HG02884 (cell line): ENCODE data around the gene RFLNA.

Experiments used
- ATAC-seq: cut with Tn5 transposase; IDR thresholded peaks from one replicate; pipeline ENCODE4 v1.9.1; 2021; ENCODE audit warnings: mild to moderate bottlenecking, moderate library complexity; ENCODE audit not compliant: unreplicated experiment

Gene RFLNA

GRCh38 chr12:124335426-124336183, 40.7 kb downstream of the RFLNA start:
- no peak for ATAC-seq

- ATAC-seq: no peak
Measured at GRCh38 chr12:124336184-124336437, 41.2 kb downstream of the RFLNA start.

- no peak for ATAC-seq
Measured at GRCh38 chr12:124336742-124337520, 42.0 kb downstream of the RFLNA start.

- no peak for ATAC-seq
Measured at GRCh38 chr12:124337622-124338021, 42.7 kb downstream of the RFLNA start.

- ATAC-seq: no peak
Measured at GRCh38 chr12:124338448-124338847, 43.6 kb downstream of the RFLNA start.

GRCh38 chr12:124338876-124339603, 44.1 kb downstream of the RFLNA start:
- no peak for ATAC-seq

- no peak for ATAC-seq
Measured at GRCh38 chr12:124340080-124340900, 45.4 kb downstream of the RFLNA start.

- no peak for ATAC-seq
Measured at GRCh38 chr12:124341645-124342069, 46.8 kb downstream of the RFLNA start.

GRCh38 chr12:124344022-124344421, 49.1 kb downstream of the RFLNA start:
- ATAC-seq: no peak

GRCh38 chr12:124344526-124344925, 49.6 kb downstream of the RFLNA start:
- ATAC-seq: no peak

- ATAC-seq: no peak
Measured at GRCh38 chr12:124345795-124346194, 50.9 kb downstream of the RFLNA start.

- no peak for ATAC-seq
Measured at GRCh38 chr12:124346425-124347168, 51.7 kb downstream of the RFLNA start.

GRCh38 chr12:124347335-124347734, 52.4 kb downstream of the RFLNA start:
- no peak for ATAC-seq

- ATAC-seq: no peak
Measured at GRCh38 chr12:124347805-124348658, 53.1 kb downstream of the RFLNA start.

- ATAC-seq: no peak
Measured at GRCh38 chr12:124348659-124349380, 53.9 kb downstream of the RFLNA start.

- no peak for ATAC-seq
Measured at GRCh38 chr12:124350491-124350890, 55.6 kb downstream of the RFLNA start.

GRCh38 chr12:124351422-124351821, 56.5 kb downstream of the RFLNA start:
- ATAC-seq: no peak

GRCh38 chr12:124352257-124352656, 57.4 kb downstream of the RFLNA start:
- ATAC-seq: no peak

- no peak for ATAC-seq
Measured at GRCh38 chr12:124352839-124353238, 57.9 kb downstream of the RFLNA start.
